NB4 (cell line): ENCODE measurements around the gene CTTNBP2.

Experiments used
- MAX ChIP-seq: IDR thresholded peaks from 2 replicates; pipeline ENCODE4 v1.6.1; 2011; ENCODE audit warnings: low read depth, low read length
- POLR2A ChIP-seq: IDR thresholded peaks from 2 replicates; pipeline ENCODE4 v1.6.1; 2011; ENCODE audit warnings: mild to moderate bottlenecking; ENCODE audit not compliant: insufficient read length; ENCODE audit errors: extremely low read depth
- TF ChIP-seq, protein P1 (sequence below): IDR thresholded peaks from one replicate; pipeline ENCODE4 v1.5.1; 2012; ENCODE audit warnings: low read depth, low read length

- TF ChIP-seq, protein P1, sequence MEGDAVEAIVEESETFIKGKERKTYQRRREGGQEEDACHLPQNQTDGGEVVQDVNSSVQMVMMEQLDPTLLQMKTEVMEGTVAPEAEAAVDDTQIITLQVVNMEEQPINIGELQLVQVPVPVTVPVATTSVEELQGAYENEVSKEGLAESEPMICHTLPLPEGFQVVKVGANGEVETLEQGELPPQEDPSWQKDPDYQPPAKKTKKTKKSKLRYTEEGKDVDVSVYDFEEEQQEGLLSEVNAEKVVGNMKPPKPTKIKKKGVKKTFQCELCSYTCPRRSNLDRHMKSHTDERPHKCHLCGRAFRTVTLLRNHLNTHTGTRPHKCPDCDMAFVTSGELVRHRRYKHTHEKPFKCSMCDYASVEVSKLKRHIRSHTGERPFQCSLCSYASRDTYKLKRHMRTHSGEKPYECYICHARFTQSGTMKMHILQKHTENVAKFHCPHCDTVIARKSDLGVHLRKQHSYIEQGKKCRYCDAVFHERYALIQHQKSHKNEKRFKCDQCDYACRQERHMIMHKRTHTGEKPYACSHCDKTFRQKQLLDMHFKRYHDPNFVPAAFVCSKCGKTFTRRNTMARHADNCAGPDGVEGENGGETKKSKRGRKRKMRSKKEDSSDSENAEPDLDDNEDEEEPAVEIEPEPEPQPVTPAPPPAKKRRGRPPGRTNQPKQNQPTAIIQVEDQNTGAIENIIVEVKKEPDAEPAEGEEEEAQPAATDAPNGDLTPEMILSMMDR, result no peak
- TF ChIP-seq POLR2A (no peak), MAX (no peak)
Observed at GRCh38 chr7:117819558-117819957, 53.7 kb downstream of the CTTNBP2 start.
